HepG2 (cell line): ENCODE measurements around the gene F7. TPM values are rescaled to one million over a fixed set of nuclear protein-coding genes. Genes with fewer than 3 reads are reported as not detected.

Experiments
- ATAC-seq: fragments of 200-7000 bp; cut with Tn5 transposase; 3 replicates; pipeline ENCODE4 v1.9.1; 2020; ENCODE audit warnings: mild to moderate bottlenecking, moderate library complexity
- BruUV-seq: library from RNA; stranded (reverse); fragments of 400-500 nt; replicated peaks from 2 replicates; lab custom pipeline; 2021; lab: Mats Ljungman, UMichigan
- CTCF ChIA-PET: fragments of 300-600 bp; formaldehyde crosslinking; extraction: SDS; loops from one replicate; lab custom pipeline; 2021; ENCODE audit warnings: low total read pairs, inconsistent platforms, low intra/inter-chr PET ratio; lab: Yijun Ruan, JAX
- POLR2A ChIA-PET: fragments of 350-600 bp; sonication (Branson Sonifier 250); formaldehyde crosslinking; loops from one replicate; lab custom pipeline; 2020; ENCODE audit warnings: antibody characterized with exemption, inconsistent platforms; lab: Yijun Ruan, JAX
- DNase-seq: peaks from one replicate; pipeline ENCODE4 v3.0.0-alpha.2; 2015; ENCODE audit warnings: low spot score
- FAIRE-seq: peaks from 3 replicates; lab custom pipeline; 2011; peaks lifted over from hg19 to GRCh38; lab: Jason Lieb, UNC
- H2AFZ ChIP-seq: one replicate; pipeline ENCODE4 v1.6.1; 2011; ENCODE audit warnings: low read length, inconsistent platforms
- H3K27ac ChIP-seq: fragments of 300-600 bp; 3 replicates; pipeline ENCODE4 v1.8.0; 2011; ENCODE audit warnings: mixed run types, mild to moderate bottlenecking, mixed read lengths, low read length, inconsistent platforms; ENCODE audit not compliant: insufficient read depth; ENCODE audit errors: extremely low read length
- H3K27me3 ChIP-seq, 2 experiments: fragments of 200-600 bp in 1 of 2; 2 replicates in 1 of 2; 3 replicates in 1 of 2; pipeline versions ENCODE4 v1.6.0 to v1.8.0; 2011; ENCODE audit warnings: low read length in 2 of 2, mild to moderate bottlenecking in 2 of 2, moderate library complexity in 2 of 2, inconsistent platforms in 1 of 2; ENCODE audit not compliant: insufficient read depth in 2 of 2, control insufficient read depth in 1 of 2
- H3K36me3 ChIP-seq, 2 experiments: fragments of 200-600 bp in 1 of 2; replicated peaks in 1 of 2; 2 replicates in 1 of 2; 3 replicates in 1 of 2; pipeline versions ENCODE4 v1.5.1 to v1.8.0; 2011; ENCODE audit warnings: low read length in 2 of 2, inconsistent platforms in 1 of 2; ENCODE audit not compliant: insufficient read depth in 2 of 2, control insufficient read depth in 1 of 2
- H3K4me1 ChIP-seq: 2 replicates; pipeline ENCODE4 v1.5.1; 2012; ENCODE audit warnings: low read length, inconsistent platforms; ENCODE audit not compliant: insufficient read depth
- H3K4me2 ChIP-seq: 2 replicates; pipeline ENCODE4 v1.6.0; 2011; ENCODE audit warnings: low read depth, low read length, inconsistent platforms
- H3K4me3 ChIP-seq, 3 experiments: fragments of 200-600 bp in 1 of 3; sonication (generic), shearing (Covaris generic) in 1 of 3; replicated peaks in 1 of 3; 2 replicates each; pipeline ENCODE4 v1.5.1; 2011 to 2016; ENCODE audit warnings: low read length in 3 of 3, inconsistent platforms in 2 of 3, low read depth in 2 of 3, mild to moderate bottlenecking in 2 of 3, control low read depth in 1 of 3, mixed read lengths in 1 of 3; ENCODE audit not compliant: insufficient read depth in 1 of 3
- H3K79me2 ChIP-seq: one replicate; pipeline ENCODE4 v1.6.1; 2011; ENCODE audit warnings: low read length, inconsistent platforms; ENCODE audit not compliant: insufficient read depth
- H3K9ac ChIP-seq: 2 replicates; pipeline ENCODE4 v1.6.0; 2011; ENCODE audit warnings: mild to moderate bottlenecking, low read depth, low read length, inconsistent platforms; ENCODE audit not compliant: insufficient read depth
- H3K9me3 ChIP-seq: 2 replicates; pipeline ENCODE4 v1.5.1; 2012; ENCODE audit warnings: mild to moderate bottlenecking, low read length
- H4K20me1 ChIP-seq: 2 replicates; pipeline ENCODE4 v1.6.0; 2011; ENCODE audit warnings: inconsistent platforms, mild to moderate bottlenecking, low read length, moderate library complexity; ENCODE audit not compliant: insufficient read depth
- ARID5B ChIP-seq: IDR thresholded peaks from 2 replicates; pipeline ENCODE4 v1.4.0; 2020; ENCODE audit warnings: mild to moderate bottlenecking, missing genetic modification reagents
- ARNT2 ChIP-seq: sonication (generic); formaldehyde crosslinking; IDR thresholded peaks from 2 replicates; pipeline ENCODE4 v1.8.0; 2022; ENCODE audit warnings: mild to moderate bottlenecking, low read depth, missing genetic modification reagents, moderate library complexity
- NCOA2 ChIP-seq: sonication (generic); formaldehyde crosslinking; IDR thresholded peaks from 2 replicates; pipeline ENCODE4 v1.8.0; 2022; ENCODE audit warnings: inconsistent platforms
- RAD51 ChIP-seq: fragments of 450-650 bp; IDR thresholded peaks from 2 replicates; pipeline ENCODE4 v1.6.1; 2016; ENCODE audit warnings: borderline replicate concordance
- RBM39 ChIP-seq: fragments of 200-400 bp; formaldehyde crosslinking; IDR thresholded peaks from one replicate; pipeline ENCODE4 v1.6.1; 2018; ENCODE audit warnings: antibody characterized with exemption, mild to moderate bottlenecking, low read depth, low read length; ENCODE audit not compliant: poor library complexity, severe bottlenecking
- RELA ChIP-seq: sonication (generic); formaldehyde crosslinking; IDR thresholded peaks from 2 replicates; pipeline ENCODE4 v1.4.0; 2020; ENCODE audit warnings: missing genetic modification reagents
- RFX5 ChIP-seq: IDR thresholded peaks from 2 replicates; pipeline ENCODE4 v1.6.1; 2011; ENCODE audit warnings: low read depth, low read length, improper control_type of control experiment
- TAF15 ChIP-seq: fragments of 200-400 bp; formaldehyde crosslinking; IDR thresholded peaks from one replicate; pipeline ENCODE4 v1.6.1; 2018; ENCODE audit warnings: mild to moderate bottlenecking, low read depth, low read length; ENCODE audit not compliant: poor library complexity, severe bottlenecking
- TBX3 ChIP-seq: fragments of 450-650 bp; IDR thresholded peaks from 2 replicates; pipeline ENCODE4 v1.6.1; 2017; ENCODE audit warnings: antibody characterized with exemption, mild to moderate bottlenecking, inconsistent platforms, borderline replicate concordance
- ZNF720 ChIP-seq: sonication (generic); formaldehyde crosslinking; IDR thresholded peaks from 2 replicates; pipeline ENCODE4 v1.4.0; 2020; ENCODE audit warnings: missing genetic modification reagents
- ZNF784 ChIP-seq: sonication (generic); formaldehyde crosslinking; IDR thresholded peaks from 2 replicates; pipeline ENCODE4 v1.5.1; 2020; ENCODE audit warnings: missing genetic modification reagents, mild to moderate bottlenecking, borderline replicate concordance
- ZNF878 ChIP-seq: sonication (generic); formaldehyde crosslinking; IDR thresholded peaks from 2 replicates; pipeline ENCODE4 v1.8.1; 2023; ENCODE audit warnings: mild to moderate bottlenecking, missing genetic modification reagents, moderate library complexity
- ZSCAN29 ChIP-seq: sonication (generic); formaldehyde crosslinking; conservative IDR thresholded peaks from 2 replicates; pipeline ENCODE4 v1.4.0; 2020; ENCODE audit warnings: mild to moderate bottlenecking, missing genetic modification reagents
- WGBS: methylation state at CpG from one replicate; pipeline ENCODE4 v1.1.6; 2017; ENCODE audit warnings: low lambda C conversion rate; 5-methylcytosine and 5-hydroxymethylcytosine counted together
- in situ Hi-C: cut with HindIII; loops from 2 replicates; pipeline ENCODE4 v1.10.0; 2017; ENCODE audit warnings: low pct_unique_long_range_greater_than_20kb; ENCODE audit not compliant: extremely low pct_ligation_motif_present
- intact Hi-C: fragments of 100-400 bp; cut with micrococcal nuclease; formaldehyde crosslinking; loops from one replicate; pipeline ENCODE4 v1.10.0; 2022; ENCODE audit not compliant: unreplicated experiment
- polyA plus RNA-seq, 8 experiments: library from polyadenylated mRNA; depleted of rRNA in 3 of 8; stranded (reverse) in 7 of 8; unstranded in 1 of 8; fragments of >200 nt; fragmentation: Illumina TruSeq in 4 of 8; extraction: Trizol in 4 of 8; gene quantifications; 2 replicates each; pipeline versions ENCODE4 v1.2.1 to v1.2.3, GENCODE V29; 2011 to 2016; ENCODE audit warnings: low read depth in 4 of 8, missing spikeins in 1 of 8, mixed read lengths in 1 of 8; ENCODE audit not compliant: insufficient read depth in 1 of 8
- total RNA-seq, 5 experiments: library from RNA; depleted of rRNA; stranded (reverse); fragments of >200 nt; fragmentation: Illumina TruSeq; extraction: Trizol; gene quantifications; 2 replicates each; pipeline ENCODE4 v1.2.3, GENCODE V29; 2016; ENCODE audit warnings: low read depth in 1 of 5
- TF ChIP-seq, protein P1 (sequence below): IDR thresholded peaks from 2 replicates; pipeline ENCODE4 v1.6.1; 2016; ENCODE audit warnings: low read depth

F7 gene
- total and polyA plus RNA-seq, 2 of the 13 experiments (the other 11 are each of a cell fraction or from before 2014, with no cell fraction given), result 12.6 to 26.5 TPM

GRCh38 chr13:113123226-113124201, 17.9 kb downstream of the F7 start:
- FAIRE-seq (no peak), DNase-seq (peak; percentile 52), ATAC-seq (peak; percentile 52)
- Histone ChIP-seq H3K9me3 (no peaks in the 10 kb centered on the region), H3K79me2 (peaks cover 28% of the 10 kb centered on the region), H3K9ac (peak overlapping the region; percentile 79), H3K36me3 (peaks cover 0 to 1% of the 10 kb centered on the region in 2 experiments; a peak in 2 of 5 replicates), H3K4me3 (peak overlapping the region; percentile 70 to 92 (median 76)), H2AFZ (no peak overlapping the region), H3K4me1 (peaks cover 43% of the 10 kb centered on the region), H3K27me3 (no peaks in the 10 kb centered on the region; a peak in 1 of 5 replicates), H3K4me2 (peak overlapping the region; percentile 86), H4K20me1 (peaks cover 4% of the 10 kb centered on the region; the same call in 1 of the 2 replicates), H3K27ac (peak overlapping the region; percentile 83)
- CTCF ChIA-PET, result interaction anchor here (2.5 kb wide), 1 partner anchor 89 kb away, joined by 15 read pairs; no protein-coding TSS in a partner anchor
- WGBS, result 10% methylated on average over 15 of the region's 29 CpGs
- in situ Hi-C loops (loop anchor here (5.0 kb wide), 1 partner anchor 86 kb away; no protein-coding TSS in a partner anchor), intact Hi-C loops (loop anchor here (1.0 to 5.0 kb wide), 6 partner anchors 19 to 181 kb away; partner anchors contain the start of genes CUL4A, F7 and PCID2)
- POLR2A ChIA-PET, result interaction anchor here (0.6 to 3.6 kb wide), 22 partner anchors 9 to 181 kb away, joined by 3 to 71 read pairs (median 4); partner anchors contain the start of genes CUL4A, F7 and PCID2
- no TSS peak for BruUV-seq
- 0 out of 2 replicates have a peak, but pooled peaks have one; percentile 4 for TF ChIP-seq ZSCAN29 (CRISPR knock-in tag)
- TF ChIP-seq RELA (CRISPR knock-in tag), result no peak
- TF ChIP-seq ZNF784 (CRISPR knock-in tag), result no peak
- no peak for TF ChIP-seq ZNF720 (CRISPR knock-in tag)
- TF ChIP-seq RFX5, result no peak
- TF ChIP-seq TBX3, result no peak
- TF ChIP-seq TAF15, result no peak
- TF ChIP-seq ARID5B (CRISPR knock-in tag), result no peak
- TF ChIP-seq ZNF878, result no peak
- TF ChIP-seq, protein P1, sequence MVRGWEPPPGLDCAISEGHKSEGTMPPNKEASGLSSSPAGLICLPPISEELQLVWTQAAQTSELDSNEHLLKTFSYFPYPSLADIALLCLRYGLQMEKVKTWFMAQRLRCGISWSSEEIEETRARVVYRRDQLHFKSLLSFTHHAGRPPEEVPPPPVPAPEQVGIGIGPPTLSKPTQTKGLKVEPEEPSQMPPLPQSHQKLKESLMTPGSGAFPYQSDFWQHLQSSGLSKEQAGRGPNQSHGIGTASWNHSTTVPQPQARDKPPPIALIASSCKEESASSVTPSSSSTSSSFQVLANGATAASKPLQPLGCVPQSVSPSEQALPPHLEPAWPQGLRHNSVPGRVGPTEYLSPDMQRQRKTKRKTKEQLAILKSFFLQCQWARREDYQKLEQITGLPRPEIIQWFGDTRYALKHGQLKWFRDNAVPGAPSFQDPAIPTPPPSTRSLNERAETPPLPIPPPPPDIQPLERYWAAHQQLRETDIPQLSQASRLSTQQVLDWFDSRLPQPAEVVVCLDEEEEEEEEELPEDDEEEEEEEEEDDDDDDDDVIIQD, result no peak
- no peak for TF ChIP-seq RAD51
- TF ChIP-seq ARNT2 (CRISPR knock-in tag), result no peak
- no peak for TF ChIP-seq NCOA2 (CRISPR knock-in tag)
- TF ChIP-seq RBM39, result peak; percentile 5
